GM19397 (cell line): ENCODE data around the gene PACSIN1.
A peak's percentile ranks its signal among the peaks of the same experiment; 100 is the strongest.

ENCODE experiments used
- ATAC-seq: cut with Tn5 transposase; IDR thresholded peaks from one replicate; pipeline ENCODE4 v1.9.1; 2021; ENCODE audit warnings: mild to moderate bottlenecking, moderate library complexity; ENCODE audit not compliant: unreplicated experiment

Gene PACSIN1

GRCh38 chr6:34465531-34466241, at the start of gene PACSIN1:
Gene PACSIN1 (plus strand): TSS chr6:34466076. CDS start chr6:34526306, 60,230 bp downstream.
- no peak for ATAC-seq

- ATAC-seq, result no peak
Observed at GRCh38 chr6:34416877-34417371, 49.0 kb upstream of the PACSIN1 start.

- no peak for ATAC-seq
Observed at GRCh38 chr6:34418367-34418766, 47.5 kb upstream of the PACSIN1 start.

- ATAC-seq, result no peak
Observed at GRCh38 chr6:34423254-34423653, 42.6 kb upstream of the PACSIN1 start.

GRCh38 chr6:34424200-34425131, 41.4 kb upstream of the PACSIN1 start:
- no peak for ATAC-seq

GRCh38 chr6:34425132-34425497, 40.8 kb upstream of the PACSIN1 start:
- no peak for ATAC-seq

- ATAC-seq, result peak; percentile 85
Observed at GRCh38 chr6:34425498-34426410, 40.1 kb upstream of the PACSIN1 start, which contains the start of gene RPS10. Gene RPS10 (minus strand): TSS chr6:34426069. CDS start chr6:34425221, 848 bp downstream.

GRCh38 chr6:34435916-34436315, 30.0 kb upstream of the PACSIN1 start:
- no peak for ATAC-seq

GRCh38 chr6:34436803-34437643, 28.9 kb upstream of the PACSIN1 start:
- no peak for ATAC-seq

- no peak for ATAC-seq
Observed at GRCh38 chr6:34437644-34437970, 28.3 kb upstream of the PACSIN1 start.

GRCh38 chr6:34438705-34439104, 27.2 kb upstream of the PACSIN1 start:
- no peak for ATAC-seq

- no peak for ATAC-seq
Observed at GRCh38 chr6:34439442-34439841, 26.4 kb upstream of the PACSIN1 start.

- no peak for ATAC-seq
Observed at GRCh38 chr6:34441526-34441925, 24.4 kb upstream of the PACSIN1 start.

- no peak for ATAC-seq
Observed at GRCh38 chr6:34445313-34445860, 20.5 kb upstream of the PACSIN1 start.

- no peak for ATAC-seq
Observed at GRCh38 chr6:34447386-34447785, 18.5 kb upstream of the PACSIN1 start.

- no peak for ATAC-seq
Observed at GRCh38 chr6:34447910-34448309, 18.0 kb upstream of the PACSIN1 start.

GRCh38 chr6:34451192-34451591, 14.7 kb upstream of the PACSIN1 start:
- ATAC-seq, result no peak

GRCh38 chr6:34455831-34456230, 10.0 kb upstream of the PACSIN1 start:
- ATAC-seq, result no peak

GRCh38 chr6:34457382-34457741, 8.5 kb upstream of the PACSIN1 start:
- ATAC-seq, result no peak
